IMR-90 (cell line): ENCODE measurements around the gene ARSJ. TPM values are rescaled to one million over a fixed set of nuclear protein-coding genes. Genes with fewer than 3 reads are reported as not detected.

ENCODE experiments used
- ATAC-seq: fragments of 200-7000 bp; cut with Tn5 transposase; 2 replicates; pipeline ENCODE4 v1.9.1; 2020; ENCODE audit warnings: low read depth, mild to moderate bottlenecking, moderate library complexity
- BruUV-seq: library from RNA; stranded (reverse); fragments of 400-500 nt; replicated peaks from 2 replicates; lab custom pipeline; 2021; lab: Mats Ljungman, UMichigan
- CTCF ChIA-PET: fragments of 300-600 bp; formaldehyde crosslinking; extraction: SDS; loops from one replicate; lab custom pipeline; 2021; ENCODE audit warnings: antibody characterized with exemption; lab: Yijun Ruan, JAX
- POLR2A ChIA-PET: fragments of 300-600 bp; sonication (Branson Sonifier 250); formaldehyde crosslinking; loops from one replicate; lab custom pipeline; 2022; ENCODE audit warnings: antibody characterized with exemption; ENCODE audit not compliant: unreplicated experiment; lab: Charles Lee
- DNase-seq: peaks from one replicate; pipeline ENCODE4 v3.0.0; 2013
- H2AFZ ChIP-seq: replicated peaks from 2 replicates; pipeline ENCODE3; 2013; ENCODE audit warnings: low read length, mild to moderate bottlenecking; ENCODE audit not compliant: poor library complexity
- H2AK5ac ChIP-seq: 2 replicates; pipeline ENCODE4 v1.6.1; 2013; ENCODE audit warnings: low read depth, low read length, inconsistent platforms
- H2AK9ac ChIP-seq: replicated peaks from 2 replicates; pipeline ENCODE3; 2013; ENCODE audit warnings: mild to moderate bottlenecking, low read depth, low read length, moderate library complexity; ENCODE audit not compliant: poor library complexity
- H2BK120ac ChIP-seq: 2 replicates; pipeline ENCODE4 v1.6.1; 2013; ENCODE audit warnings: low read depth, low read length, inconsistent platforms
- H2BK15ac ChIP-seq: 3 replicates; pipeline ENCODE4 v1.6.1; 2013; ENCODE audit warnings: low read depth, low read length, inconsistent platforms
- H2BK20ac ChIP-seq: 2 replicates; pipeline ENCODE4 v1.6.1; 2013; ENCODE audit warnings: low read depth, mild to moderate bottlenecking, inconsistent platforms, low read length, moderate library complexity
- H2BK5ac ChIP-seq: 2 replicates; pipeline ENCODE4 v1.6.1; 2013; ENCODE audit warnings: mild to moderate bottlenecking, low read depth, low read length, inconsistent platforms; ENCODE audit not compliant: poor library complexity, severe bottlenecking
- H3K14ac ChIP-seq: replicated peaks from 2 replicates; pipeline ENCODE4 v1.6.1; 2013; ENCODE audit warnings: low read depth, low read length, inconsistent platforms
- H3K18ac ChIP-seq: 2 replicates; pipeline ENCODE4 v1.6.1; 2013; ENCODE audit warnings: low read depth, low read length, control low read depth
- H3K23ac ChIP-seq: 2 replicates; pipeline ENCODE4 v1.6.1; 2013; ENCODE audit warnings: low read depth, low read length, inconsistent platforms
- H3K27ac ChIP-seq: 2 replicates; pipeline ENCODE4 v1.5.1; 2013; ENCODE audit warnings: mild to moderate bottlenecking, control low read depth, low read length; ENCODE audit not compliant: insufficient read depth
- H3K27me3 ChIP-seq: 2 replicates; pipeline ENCODE4 v1.6.1; 2013; ENCODE audit warnings: low read length; ENCODE audit not compliant: control insufficient read depth, insufficient read depth
- H3K36me3 ChIP-seq: 2 replicates; pipeline ENCODE4 v1.6.1; 2013; ENCODE audit warnings: low read length, mixed read lengths; ENCODE audit not compliant: control insufficient read depth, insufficient read depth
- H3K4ac ChIP-seq: 2 replicates; pipeline ENCODE4 v1.6.1; 2013; ENCODE audit warnings: low read depth, low read length, inconsistent platforms
- H3K4me1 ChIP-seq: 2 replicates; pipeline ENCODE4 v1.6.1; 2013; ENCODE audit warnings: low read length, mixed read lengths; ENCODE audit not compliant: control insufficient read depth, insufficient read depth
- H3K4me2 ChIP-seq: 2 replicates; pipeline ENCODE4 v1.6.1; 2013; ENCODE audit warnings: low read depth, mild to moderate bottlenecking, control low read depth, low read length, moderate library complexity
- H3K4me3 ChIP-seq: 2 replicates; pipeline ENCODE4 v1.5.1; 2013; ENCODE audit warnings: low read depth, mild to moderate bottlenecking, control low read depth, low read length, moderate library complexity; ENCODE audit not compliant: insufficient read depth
- H3K56ac ChIP-seq: 2 replicates; pipeline ENCODE4 v1.6.1; 2013; ENCODE audit warnings: low read length, inconsistent platforms; ENCODE audit not compliant: insufficient read depth; ENCODE audit errors: extremely low read depth
- H3K79me1 ChIP-seq, 2 experiments: 2 replicates each; pipeline ENCODE4 v1.6.1; 2013; ENCODE audit warnings: low read length in 2 of 2, inconsistent platforms in 1 of 2, low read depth in 1 of 2
- H3K9ac ChIP-seq: 2 replicates; pipeline ENCODE4 v1.6.1; 2013; ENCODE audit warnings: low read depth, low read length, control low read depth
- H3K9me1 ChIP-seq: 2 replicates; pipeline ENCODE4 v1.6.1; 2013; ENCODE audit warnings: low read length, inconsistent platforms; ENCODE audit not compliant: insufficient read depth
- H3K9me3 ChIP-seq: 2 replicates; pipeline ENCODE4 v1.6.1; 2013; ENCODE audit warnings: low read length; ENCODE audit not compliant: control insufficient read depth, insufficient read depth
- H4K20me1 ChIP-seq: 2 replicates; pipeline ENCODE4 v1.6.1; 2013; ENCODE audit warnings: low read length, inconsistent platforms; ENCODE audit not compliant: insufficient read depth
- H4K5ac ChIP-seq: 2 replicates; pipeline ENCODE4 v1.6.1; 2013; ENCODE audit warnings: mild to moderate bottlenecking, low read depth, low read length, control low read depth
- H4K8ac ChIP-seq, 2 experiments: 2 replicates each; pipeline ENCODE4 v1.6.1; 2013; ENCODE audit warnings: low read depth in 2 of 2, low read length in 2 of 2, control low read depth in 1 of 2, inconsistent platforms in 1 of 2
- H4K91ac ChIP-seq: 2 replicates; pipeline ENCODE4 v1.6.1; 2013; ENCODE audit warnings: low read depth, low read length, inconsistent platforms; ENCODE audit not compliant: insufficient read depth
- BHLHE40 ChIP-seq: fragments of 150-350 bp; IDR thresholded peaks from 2 replicates; pipeline ENCODE4 v1.6.1; 2016; ENCODE audit warnings: mild to moderate bottlenecking, low read depth, low read length
- CEBPB ChIP-seq: IDR thresholded peaks from 2 replicates; pipeline ENCODE4 v1.6.1; 2012; ENCODE audit warnings: low read depth, low read length, improper control_type of control experiment
- CHD1 ChIP-seq: IDR thresholded peaks from 2 replicates; pipeline ENCODE4 v1.6.1; 2012; ENCODE audit warnings: low read depth, low read length, improper control_type of control experiment
- FOS ChIP-seq: fragments of 150-350 bp; IDR thresholded peaks from 2 replicates; pipeline ENCODE4 v1.6.1; 2016; ENCODE audit warnings: low read depth, low read length
- MAFK ChIP-seq: IDR thresholded peaks from 2 replicates; pipeline ENCODE4 v1.6.1; 2012; ENCODE audit warnings: low read depth, low read length, improper control_type of control experiment
- MAZ ChIP-seq: IDR thresholded peaks from 2 replicates; pipeline ENCODE4 v1.6.1; 2012; ENCODE audit warnings: low read depth, mild to moderate bottlenecking, low read length, improper control_type of control experiment, moderate library complexity, borderline replicate concordance
- MXI1 ChIP-seq: IDR thresholded peaks from 2 replicates; pipeline ENCODE4 v1.6.1; 2012; ENCODE audit warnings: low read depth, mild to moderate bottlenecking, low read length, moderate library complexity, borderline replicate concordance
- NFE2L2 ChIP-seq: fragments of 150-350 bp; IDR thresholded peaks from 2 replicates; pipeline ENCODE4 v1.6.1; 2016; ENCODE audit warnings: low read depth, mild to moderate bottlenecking, low read length
- POLR2A ChIP-seq: IDR thresholded peaks from 2 replicates; pipeline ENCODE4 v1.6.1; 2012; ENCODE audit warnings: mild to moderate bottlenecking, low read depth, low read length
- RAD21 ChIP-seq: IDR thresholded peaks from 2 replicates; pipeline ENCODE4 v1.6.1; 2012; ENCODE audit warnings: low read length, improper control_type of control experiment
- RCOR1 ChIP-seq: IDR thresholded peaks from 2 replicates; pipeline ENCODE4 v1.6.1; 2012; ENCODE audit warnings: mild to moderate bottlenecking, low read length, improper control_type of control experiment; ENCODE audit not compliant: insufficient replicate concordance
- RFX5 ChIP-seq: IDR thresholded peaks from 2 replicates; pipeline ENCODE4 v1.8.0; 2012; ENCODE audit warnings: low read depth, mild to moderate bottlenecking, low read length, moderate library complexity
- WGBS, 2 experiments: methylation state at CpG; one replicate each; pipeline versions ENCODE4 v1.1.5 to v1.1.7; 2013; ENCODE audit warnings: missing lambda C conversion rate in 2 of 2; ENCODE audit not compliant: insufficient read length in 1 of 2; ENCODE audit errors: extremely low coverage in 2 of 2; 5-methylcytosine and 5-hydroxymethylcytosine counted together
- dilution Hi-C: fragments of 300-500 bp; cut with HindIII; formaldehyde crosslinking; loops from one replicate; pipeline ENCODE4 v1.14.3; 2018; ENCODE audit warnings: low sequenced_read_pairs; ENCODE audit not compliant: unreplicated experiment
- in situ Hi-C: fragments of 300-500 bp; cut with MboI; formaldehyde crosslinking; loops from 3 replicates; pipeline ENCODE4 v1.14.3; 2019; ENCODE audit warnings: low sequenced_read_pairs, inconsistent platforms, mixed read lengths
- intact Hi-C: fragments of 100-400 bp; cut with micrococcal nuclease; formaldehyde crosslinking; loops from 2 replicates; pipeline ENCODE4 v1.10.0; 2022
- polyA plus RNA-seq, 3 experiments: library from polyadenylated mRNA; depleted of rRNA; stranded (reverse); fragments of >200 nt; gene quantifications; 2 replicates each; pipeline ENCODE4 v1.2.3, GENCODE V29; 2012; ENCODE audit warnings: low replicate concordance in 1 of 3
- total RNA-seq: library from RNA; depleted of rRNA; stranded (reverse); fragments of >200 nt; gene quantifications from 2 replicates; pipeline ENCODE4 v1.2.3, GENCODE V29; 2012
- TF ChIP-seq, protein P1 (sequence below): fragments of 150-350 bp; IDR thresholded peaks from 2 replicates; pipeline ENCODE4 v1.6.1; 2017; ENCODE audit warnings: mild to moderate bottlenecking, antibody characterized with exemption, low read length, low read depth
- TF ChIP-seq, protein P2 (sequence below): fragments of 150-350 bp; IDR thresholded peaks from 2 replicates; pipeline ENCODE4 v1.6.1; 2016; ENCODE audit warnings: low read depth, mild to moderate bottlenecking, low read length, moderate library complexity, borderline replicate concordance
- TF ChIP-seq, protein P3 (sequence below): conservative IDR thresholded peaks from 2 replicates; pipeline ENCODE4 v1.5.1; 2012; ENCODE audit warnings: mild to moderate bottlenecking, low read depth, low read length, improper control_type of control experiment

ARSJ gene
- total and polyA plus RNA-seq, 2 of the 4 experiments (the other 2 are of a cell fraction) = 47.7 to 143 TPM

DNA sequence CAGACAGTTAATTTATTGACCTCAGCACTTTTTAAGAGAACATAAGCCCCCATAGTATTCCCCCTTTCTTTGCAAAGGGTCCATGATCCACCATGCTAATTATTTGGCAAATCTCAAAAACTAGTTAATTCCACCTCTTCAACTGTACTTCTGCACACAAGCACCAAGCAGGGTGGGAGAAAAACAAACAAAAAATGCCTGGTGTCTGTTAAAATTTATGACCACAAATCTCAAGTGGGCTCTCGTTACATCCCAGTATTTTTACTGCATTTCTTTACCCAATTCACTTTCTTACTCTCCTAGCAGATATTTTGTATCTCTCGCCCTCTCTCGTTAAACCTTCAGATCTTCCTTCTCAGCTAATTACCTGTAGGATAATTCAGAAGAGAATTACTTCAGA is 6.1 kb downstream of the ARSJ start:
- peaks cover 11% of the 10 kb centered on the region for H3K4me1 ChIP-seq
- in situ Hi-C loops = no loop called here
- no peak overlapping the region for H3K18ac ChIP-seq
- no peak overlapping the region for H3K23ac ChIP-seq
- H3K9me1 ChIP-seq = peaks cover 5% of the 10 kb centered on the region
- no peak overlapping the region; the same call in 1 of the 2 replicates for H3K4me2 ChIP-seq
- H3K14ac ChIP-seq = no peak overlapping the region
- no peak overlapping the region for H3K4ac ChIP-seq
- no peak overlapping the region for H2BK20ac ChIP-seq
- H4K8ac ChIP-seq = no peak overlapping the region
- no peak overlapping the region for H2AK5ac ChIP-seq
- no peak overlapping the region for H4K91ac ChIP-seq
- H3K9ac ChIP-seq = no peak overlapping the region
- TF ChIP-seq FOS (no peak), CHD1 (no peak), NFE2L2 (no peak), RCOR1 (no peak), MAZ (no peak), MXI1 (no peak), BHLHE40 (no peak), RAD21 (no peak), POLR2A (no peak), RFX5 (no peak), CEBPB (no peak), MAFK (no peak)
- TF ChIP-seq, protein P1, sequence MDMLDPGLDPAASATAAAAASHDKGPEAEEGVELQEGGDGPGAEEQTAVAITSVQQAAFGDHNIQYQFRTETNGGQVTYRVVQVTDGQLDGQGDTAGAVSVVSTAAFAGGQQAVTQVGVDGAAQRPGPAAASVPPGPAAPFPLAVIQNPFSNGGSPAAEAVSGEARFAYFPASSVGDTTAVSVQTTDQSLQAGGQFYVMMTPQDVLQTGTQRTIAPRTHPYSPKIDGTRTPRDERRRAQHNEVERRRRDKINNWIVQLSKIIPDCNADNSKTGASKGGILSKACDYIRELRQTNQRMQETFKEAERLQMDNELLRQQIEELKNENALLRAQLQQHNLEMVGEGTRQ = no peak
- TF ChIP-seq, protein P2, sequence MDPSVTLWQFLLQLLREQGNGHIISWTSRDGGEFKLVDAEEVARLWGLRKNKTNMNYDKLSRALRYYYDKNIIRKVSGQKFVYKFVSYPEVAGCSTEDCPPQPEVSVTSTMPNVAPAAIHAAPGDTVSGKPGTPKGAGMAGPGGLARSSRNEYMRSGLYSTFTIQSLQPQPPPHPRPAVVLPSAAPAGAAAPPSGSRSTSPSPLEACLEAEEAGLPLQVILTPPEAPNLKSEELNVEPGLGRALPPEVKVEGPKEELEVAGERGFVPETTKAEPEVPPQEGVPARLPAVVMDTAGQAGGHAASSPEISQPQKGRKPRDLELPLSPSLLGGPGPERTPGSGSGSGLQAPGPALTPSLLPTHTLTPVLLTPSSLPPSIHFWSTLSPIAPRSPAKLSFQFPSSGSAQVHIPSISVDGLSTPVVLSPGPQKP = no peak
- TF ChIP-seq, protein P3, sequence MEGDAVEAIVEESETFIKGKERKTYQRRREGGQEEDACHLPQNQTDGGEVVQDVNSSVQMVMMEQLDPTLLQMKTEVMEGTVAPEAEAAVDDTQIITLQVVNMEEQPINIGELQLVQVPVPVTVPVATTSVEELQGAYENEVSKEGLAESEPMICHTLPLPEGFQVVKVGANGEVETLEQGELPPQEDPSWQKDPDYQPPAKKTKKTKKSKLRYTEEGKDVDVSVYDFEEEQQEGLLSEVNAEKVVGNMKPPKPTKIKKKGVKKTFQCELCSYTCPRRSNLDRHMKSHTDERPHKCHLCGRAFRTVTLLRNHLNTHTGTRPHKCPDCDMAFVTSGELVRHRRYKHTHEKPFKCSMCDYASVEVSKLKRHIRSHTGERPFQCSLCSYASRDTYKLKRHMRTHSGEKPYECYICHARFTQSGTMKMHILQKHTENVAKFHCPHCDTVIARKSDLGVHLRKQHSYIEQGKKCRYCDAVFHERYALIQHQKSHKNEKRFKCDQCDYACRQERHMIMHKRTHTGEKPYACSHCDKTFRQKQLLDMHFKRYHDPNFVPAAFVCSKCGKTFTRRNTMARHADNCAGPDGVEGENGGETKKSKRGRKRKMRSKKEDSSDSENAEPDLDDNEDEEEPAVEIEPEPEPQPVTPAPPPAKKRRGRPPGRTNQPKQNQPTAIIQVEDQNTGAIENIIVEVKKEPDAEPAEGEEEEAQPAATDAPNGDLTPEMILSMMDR = no peak
- CTCF ChIA-PET = no interaction called here
- H2AK9ac ChIP-seq = no peak overlapping the region
- peaks cover 7 to 20% of the 10 kb centered on the region in 2 experiments; a peak in 2 of 4 replicates for H3K79me1 ChIP-seq
- H3K4me3 ChIP-seq = no peak overlapping the region
- dilution Hi-C loops = no loop called here
- no peak overlapping the region for H3K56ac ChIP-seq
- no peak overlapping the region for H3K27ac ChIP-seq
- BruUV-seq = no TSS peak
- DNase-seq (no peak), ATAC-seq (no peak)
- H2AFZ ChIP-seq = no peak overlapping the region
- no peak overlapping the region for H2BK120ac ChIP-seq
- H4K5ac ChIP-seq = no peak overlapping the region
- H4K20me1 ChIP-seq = peaks cover 6% of the 10 kb centered on the region; the same call in 1 of the 2 replicates
- peak overlapping the region; percentile 60 for H2BK5ac ChIP-seq
- no peak overlapping the region for H2BK15ac ChIP-seq
- no peaks in the 10 kb centered on the region for H3K27me3 ChIP-seq
- WGBS, 2 experiments = 100% methylated on average over 1 to 2 of the region's 3 CpGs
- POLR2A ChIA-PET = no interaction called here
- no peaks in the 10 kb centered on the region for H3K9me3 ChIP-seq
- intact Hi-C loops = no loop called here
- H3K36me3 ChIP-seq = peaks cover 17% of the 10 kb centered on the region
